Anterior cingulate cortex (tissue), 58 donors: ENCODE results near the gene LYZL1.
"Not testable (repeated sequence)": the region's sequence is repeated elsewhere in the genome, so short reads cannot be mapped to it uniquely, and the experiment has no call there.

Source experiments
- DNase-seq, 58 donors: peaks; one replicate each; lab custom pipeline; 2025; lab: John Stamatoyannopoulos, UW

The LYZL1 gene

DNA sequence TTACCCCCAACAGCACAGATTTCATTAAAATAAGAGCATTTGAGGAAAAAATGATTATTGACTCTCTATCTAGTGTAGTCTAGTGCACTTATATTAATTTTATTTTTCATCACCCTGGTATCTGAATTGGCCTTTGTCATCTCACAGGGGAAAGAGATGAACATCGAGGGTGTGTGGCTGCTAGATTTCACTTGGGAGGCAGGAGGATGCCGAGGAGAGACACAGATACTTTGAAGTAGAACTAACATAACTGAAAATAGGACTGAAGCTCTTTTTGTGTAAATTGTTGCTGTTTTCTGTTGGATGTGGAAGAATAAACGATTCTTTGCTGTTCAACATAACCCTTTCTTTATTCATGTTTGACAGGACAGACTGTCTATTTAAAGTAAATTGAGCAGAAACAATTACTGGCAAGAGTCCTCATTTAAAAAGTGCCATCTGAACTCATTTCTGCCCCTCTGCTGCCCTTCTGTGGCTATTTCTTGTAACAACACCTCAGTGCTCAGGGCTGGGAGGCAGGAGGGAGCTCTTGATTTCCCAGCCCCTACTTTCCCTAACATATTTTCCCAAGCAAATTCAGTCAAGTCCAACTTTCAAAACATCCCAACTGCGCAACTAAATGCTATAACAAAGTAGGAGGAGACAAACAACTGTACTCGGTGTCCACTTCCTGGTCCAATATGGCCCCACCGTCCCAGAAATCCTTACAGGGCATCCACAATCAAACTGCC is 15.6 kb downstream of the LYZL1 start:
- peak in 52 of 58 donors; percentile 3 to 87 (median 40) for DNase-seq

DNA sequence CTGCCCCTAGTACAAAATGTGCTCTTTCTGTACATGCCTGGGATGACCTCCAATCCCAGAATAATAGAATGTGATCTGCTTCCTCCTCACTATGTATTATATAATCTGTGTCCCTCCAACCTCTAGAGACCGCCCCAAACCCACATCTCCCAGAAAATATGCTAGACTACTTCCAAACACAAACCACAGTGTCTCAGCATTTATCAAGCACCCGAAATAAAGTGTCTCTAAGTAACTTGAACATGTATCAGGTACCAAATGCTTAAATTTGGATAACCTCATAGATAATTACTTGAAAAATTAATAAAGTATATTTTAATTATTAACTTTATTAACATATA is 16.1 kb downstream of the LYZL1 start:
- DNase-seq = peak in 1 of 58 donors; percentile 22

DNA sequence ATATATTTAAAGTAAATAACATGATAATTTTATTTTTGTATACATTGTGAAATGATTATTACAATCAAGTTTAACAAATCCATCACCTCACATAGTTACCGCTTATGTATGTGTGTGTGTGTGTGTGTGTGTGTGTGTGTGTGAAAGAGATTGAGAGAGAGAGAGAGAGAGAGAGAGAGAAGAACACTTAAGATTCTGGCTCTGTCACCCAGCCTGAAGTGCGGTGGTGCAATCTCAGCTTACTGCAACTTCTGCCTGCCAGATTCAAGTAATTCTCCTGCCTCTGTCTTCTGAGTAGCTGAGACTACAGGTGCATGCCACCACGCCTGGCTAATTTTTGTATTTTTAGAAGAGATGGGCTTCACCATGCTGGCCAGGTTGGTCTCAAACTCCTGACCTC is 17.8 kb downstream of the LYZL1 start:
- no peak for DNase-seq

DNA sequence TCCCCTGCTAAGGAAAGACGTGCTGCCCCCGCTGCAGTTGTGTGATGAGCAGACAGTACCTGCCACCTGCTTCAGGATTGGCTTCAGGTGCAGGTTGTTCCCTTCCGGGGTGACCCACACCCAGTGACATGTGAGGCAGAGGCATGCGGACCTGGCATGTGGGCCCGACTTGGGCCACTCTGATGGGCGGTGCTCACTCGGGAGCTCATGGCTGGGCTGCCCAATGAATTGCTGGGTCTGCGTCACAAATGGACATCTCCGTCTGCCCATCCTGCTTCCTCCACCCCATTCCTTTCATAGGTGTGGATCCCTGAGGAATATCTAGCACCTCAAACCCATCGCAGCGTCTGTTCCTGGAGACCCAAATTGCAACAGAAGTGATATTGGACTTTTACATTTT is 19.3 kb downstream of the LYZL1 start:
- DNase-seq = not testable (repeated sequence)

DNA sequence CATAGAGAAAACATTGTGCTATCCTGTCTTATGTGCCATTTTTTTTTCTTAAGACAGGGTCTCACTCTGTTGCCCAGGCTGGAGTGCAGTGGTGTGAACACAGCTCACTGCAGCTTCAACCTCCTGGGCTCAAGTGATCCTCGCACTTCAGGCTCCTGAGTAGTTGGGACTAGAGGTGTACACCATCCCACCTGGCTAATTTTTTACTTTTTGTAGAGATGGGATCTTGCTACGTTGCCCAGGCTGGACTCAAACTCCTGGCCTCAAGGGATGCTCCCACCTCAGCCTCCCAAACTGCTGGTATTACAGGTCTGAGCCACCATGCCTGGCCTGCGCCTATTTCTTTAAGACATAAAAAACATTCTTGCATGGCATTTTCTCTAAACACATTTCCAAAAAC is 20.6 kb downstream of the LYZL1 start:
- no peak for DNase-seq

DNA sequence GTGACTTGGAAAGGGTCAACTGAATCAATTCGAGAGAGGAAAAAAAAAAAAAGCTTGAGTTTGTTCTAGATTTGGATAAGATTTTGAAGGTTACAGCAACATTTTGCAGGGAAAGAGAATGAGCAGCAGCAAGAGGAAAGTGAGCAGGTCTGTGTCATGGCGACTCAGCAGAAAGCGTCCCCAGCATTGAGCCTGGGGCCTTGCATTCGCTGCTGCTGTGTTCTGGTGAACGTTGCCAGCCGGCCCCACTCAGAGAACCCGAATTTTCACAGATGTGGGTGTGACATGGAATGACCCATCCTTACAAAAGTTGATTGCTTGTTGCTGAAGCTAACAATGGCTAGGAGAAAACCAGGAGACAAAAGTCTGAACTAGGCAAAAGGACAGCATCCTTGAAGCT is 21.6 kb downstream of the LYZL1 start:
- not testable (repeated sequence) for DNase-seq

DNA sequence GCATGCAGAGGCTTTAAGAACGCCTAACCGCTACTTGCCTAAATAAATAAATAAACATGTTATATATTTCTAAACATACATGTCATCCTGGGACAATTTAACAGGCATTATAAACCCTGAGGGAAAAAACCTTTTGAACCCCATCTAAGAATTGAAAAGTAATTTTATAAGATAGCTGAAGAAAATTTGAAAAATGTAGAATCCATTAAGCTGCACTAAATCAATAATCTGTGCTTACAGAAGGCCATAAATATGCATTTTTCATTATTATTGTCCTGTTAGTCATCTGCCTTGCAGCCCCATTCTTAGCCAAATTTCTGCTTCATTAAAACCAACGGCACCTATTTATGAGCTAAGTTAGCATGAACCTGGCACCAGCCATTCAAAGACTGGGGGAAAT is 24.2 kb downstream of the LYZL1 start:
- no peak for DNase-seq

DNA sequence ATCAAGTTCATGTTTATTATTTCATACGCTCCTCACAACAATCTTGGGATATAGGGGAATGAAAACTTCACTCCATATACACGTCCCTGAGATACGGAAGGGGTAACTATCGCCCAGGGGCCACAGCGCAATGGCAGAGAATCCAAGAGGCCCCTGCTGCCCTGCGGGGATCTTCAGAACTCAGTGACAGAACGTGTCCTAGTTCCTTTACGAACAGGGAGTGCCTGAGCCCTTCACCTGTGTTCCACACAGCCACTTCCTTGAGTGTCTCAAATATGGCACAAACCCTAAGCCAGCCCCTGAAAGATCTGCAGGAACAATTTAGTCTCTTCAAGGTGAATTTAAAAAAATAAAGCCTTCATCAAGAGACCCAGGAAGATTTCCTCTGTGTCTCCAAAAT is 25.9 kb downstream of the LYZL1 start:
- DNase-seq = no peak

DNA sequence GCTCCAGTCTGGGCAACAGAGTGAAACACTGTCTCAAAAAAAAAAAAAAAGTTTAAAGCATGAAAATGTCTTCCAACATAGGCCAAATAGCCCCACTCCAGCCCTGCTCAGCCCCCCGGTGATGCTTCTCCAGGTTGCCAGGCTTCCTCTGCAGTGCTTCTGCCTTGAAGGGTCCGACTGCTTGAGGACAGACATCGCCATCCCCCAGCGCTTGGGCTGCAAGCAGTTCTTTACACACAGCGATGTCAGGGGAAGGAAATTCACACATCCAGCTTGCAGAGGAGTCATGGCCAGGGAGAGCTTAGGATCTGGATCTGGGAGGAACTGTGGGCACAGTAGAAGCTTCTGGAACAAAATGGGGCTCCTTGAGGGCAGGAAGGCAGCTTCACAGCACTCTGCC is 26.9 kb downstream of the LYZL1 start:
- DNase-seq = no peak

DNA sequence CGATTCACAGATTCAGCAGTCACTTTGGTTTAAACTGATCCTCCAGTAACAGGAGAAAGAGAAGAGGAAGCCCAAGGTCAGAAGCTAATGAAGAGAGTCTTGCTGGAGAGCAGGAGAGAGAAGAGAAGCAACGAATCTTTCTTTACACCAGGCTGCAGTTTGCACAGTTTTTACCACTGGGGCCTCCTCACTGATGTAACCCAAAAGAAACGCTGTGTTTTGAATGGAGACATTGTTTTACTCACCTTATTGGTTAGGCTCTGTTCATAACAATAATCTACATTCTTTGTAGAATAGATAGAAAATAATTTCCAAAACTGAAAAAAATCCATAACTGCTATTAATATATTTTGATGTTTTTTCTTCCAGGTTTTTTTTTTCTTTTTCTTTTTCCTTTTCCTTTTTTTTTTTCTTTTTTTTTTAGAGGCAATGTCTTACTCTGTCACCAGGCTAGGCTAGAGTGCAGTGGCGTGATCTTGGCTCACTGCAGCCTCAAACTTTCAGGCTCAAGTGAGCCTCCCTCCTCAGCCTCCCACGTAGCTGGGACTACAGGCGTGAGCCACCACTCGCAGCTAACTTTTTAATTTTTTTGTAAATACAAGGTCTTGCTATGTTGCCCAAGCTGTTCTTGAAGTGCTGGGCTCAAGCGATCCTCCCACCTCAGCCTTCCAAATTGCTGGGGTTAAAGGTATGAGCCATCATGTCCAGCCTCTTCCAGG is 27.6 kb downstream of the LYZL1 start:
- DNase-seq = no peak

DNA sequence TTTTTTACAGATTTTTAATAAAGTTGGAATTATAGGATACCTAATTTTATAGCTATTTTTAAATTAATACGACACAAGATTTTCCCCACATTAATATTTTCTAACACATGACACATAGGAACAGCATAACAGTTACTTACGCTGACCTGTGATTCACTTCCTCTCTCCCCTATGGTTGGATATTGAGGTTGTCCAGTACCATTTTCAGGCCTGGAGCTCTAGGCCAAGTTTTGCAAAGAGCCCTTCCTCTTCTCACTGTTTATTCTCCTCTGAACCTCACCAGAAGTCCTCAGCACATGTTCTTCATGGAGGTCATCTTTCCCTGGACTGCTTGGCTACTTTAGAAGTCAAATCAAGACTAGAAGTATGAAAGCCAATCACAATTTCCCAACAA is 28.2 kb downstream of the LYZL1 start:
- no peak for DNase-seq

DNA sequence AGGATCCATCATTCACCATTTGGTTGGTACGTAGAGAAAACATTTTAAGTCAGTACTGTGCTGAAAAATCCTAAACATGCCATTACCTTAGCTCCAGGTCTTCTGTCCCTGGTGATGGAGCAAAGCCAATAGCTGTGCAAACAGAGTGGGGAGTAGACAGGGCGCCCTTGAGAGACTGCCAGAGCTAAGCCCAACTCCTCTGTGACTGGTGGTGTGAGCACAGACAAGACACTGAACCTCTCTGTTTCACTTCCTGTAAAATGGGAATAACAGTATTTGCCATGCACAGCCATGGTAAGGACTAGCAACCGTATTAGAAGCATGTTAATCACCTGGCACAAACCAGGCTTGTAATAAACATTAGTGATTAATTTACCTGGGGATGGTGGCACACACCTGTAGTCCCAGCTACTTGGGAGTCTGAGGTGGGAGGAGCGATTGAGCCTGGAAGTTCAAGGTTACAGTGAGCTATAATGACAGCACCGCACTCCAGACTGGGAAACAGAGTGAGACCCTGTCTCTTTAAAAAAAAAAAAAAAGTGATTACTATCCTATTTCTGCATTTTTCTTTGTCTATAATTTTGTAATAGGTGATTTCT is 28.7 kb downstream of the LYZL1 start:
- no peak for DNase-seq

DNA sequence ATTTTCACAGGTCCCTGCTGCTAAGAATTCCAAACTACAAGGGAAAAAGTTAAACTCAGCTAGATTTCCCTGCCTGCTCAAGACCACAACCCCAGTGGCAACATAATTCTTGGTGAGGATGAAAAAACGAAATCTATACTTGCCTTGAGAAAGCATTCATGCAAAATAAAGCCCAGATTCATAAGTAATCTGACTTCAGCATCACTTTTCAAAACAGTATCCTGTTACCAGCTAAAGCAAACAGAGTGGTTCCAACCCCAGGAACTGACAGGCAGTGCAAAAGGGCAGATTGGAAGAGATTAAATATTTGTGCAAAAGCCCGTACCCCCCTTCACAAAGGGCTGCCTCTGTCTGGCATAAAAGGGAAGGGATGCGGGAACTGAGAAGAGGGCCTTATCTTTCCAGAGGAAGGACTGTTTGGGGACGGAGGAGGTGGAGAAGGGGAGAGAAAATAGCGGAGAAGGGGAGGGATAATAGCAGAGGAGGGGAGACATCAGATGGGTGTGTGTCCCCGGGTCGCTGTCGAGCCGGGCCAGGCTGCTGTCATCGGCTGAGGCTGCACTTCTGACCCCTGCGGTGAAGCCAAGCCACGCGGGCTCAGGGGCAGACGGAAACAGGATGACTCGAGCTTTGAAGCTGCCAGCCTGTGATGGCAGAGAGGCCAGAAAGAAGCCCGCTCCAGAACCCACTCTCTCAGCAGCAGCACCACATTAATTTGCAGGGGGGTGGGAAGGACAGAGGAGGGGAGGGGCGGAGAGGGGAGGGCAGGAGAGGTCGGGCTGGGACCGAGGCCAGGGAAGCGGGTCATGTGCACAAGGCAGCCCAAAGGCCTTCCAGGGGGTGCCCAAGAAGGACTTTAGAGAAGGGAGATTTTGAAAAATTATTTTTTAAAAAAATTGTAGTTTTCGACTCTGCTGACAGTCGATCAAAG is 29.5 kb downstream of the LYZL1 start:
- peak in 14 of 58 donors; percentile 2 to 40 (median 7) for DNase-seq

DNA sequence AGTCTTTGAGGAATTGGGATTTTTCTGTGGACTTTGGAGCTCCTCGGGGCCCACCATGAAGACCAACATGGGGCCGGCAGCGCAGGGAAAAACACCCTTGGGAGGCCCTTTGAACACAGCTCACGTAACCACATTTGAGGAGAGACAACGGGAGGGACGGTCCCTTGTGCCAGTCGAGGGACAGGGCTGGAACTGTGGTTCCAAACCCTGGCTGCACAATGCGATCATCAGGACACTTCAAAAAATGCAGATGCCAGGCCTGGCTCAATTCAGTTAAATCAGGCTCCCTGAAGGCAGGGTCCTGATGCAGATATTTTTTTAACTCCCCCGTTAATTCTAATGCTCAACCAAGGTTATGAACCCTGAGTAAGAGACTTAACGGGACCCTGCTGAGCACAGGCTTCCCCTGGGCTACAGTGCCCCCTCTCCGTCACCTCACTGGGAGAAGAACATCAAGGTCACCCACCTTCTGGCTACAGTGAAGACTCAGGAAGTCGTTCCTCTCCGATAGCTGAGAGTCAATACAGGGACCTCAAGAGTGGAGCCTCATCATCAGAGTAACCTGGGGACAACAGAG is 30.4 kb downstream of the LYZL1 start:
- DNase-seq = no peak

DNA sequence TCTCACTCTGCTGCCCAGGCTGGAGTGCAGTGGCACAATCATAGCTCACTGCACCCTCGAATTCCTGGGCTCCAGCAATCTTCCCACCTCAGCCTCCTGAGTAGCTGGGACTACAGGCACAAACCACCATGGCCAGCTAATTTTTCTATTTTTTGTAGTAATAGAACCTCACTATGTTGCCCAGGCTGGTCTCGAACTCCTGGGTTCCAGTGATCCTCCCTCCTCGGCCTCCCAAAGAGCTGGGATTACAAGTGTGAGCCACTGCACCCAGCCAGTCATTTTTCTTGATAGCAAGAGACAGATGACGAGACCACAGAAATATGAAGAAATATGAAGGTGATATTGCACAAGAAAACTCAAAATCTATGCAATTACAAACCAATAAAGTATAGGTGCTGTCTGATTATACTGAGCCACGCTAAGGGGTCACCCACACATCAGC is 31.8 kb downstream of the LYZL1 start:
- not testable (repeated sequence) for DNase-seq

DNA sequence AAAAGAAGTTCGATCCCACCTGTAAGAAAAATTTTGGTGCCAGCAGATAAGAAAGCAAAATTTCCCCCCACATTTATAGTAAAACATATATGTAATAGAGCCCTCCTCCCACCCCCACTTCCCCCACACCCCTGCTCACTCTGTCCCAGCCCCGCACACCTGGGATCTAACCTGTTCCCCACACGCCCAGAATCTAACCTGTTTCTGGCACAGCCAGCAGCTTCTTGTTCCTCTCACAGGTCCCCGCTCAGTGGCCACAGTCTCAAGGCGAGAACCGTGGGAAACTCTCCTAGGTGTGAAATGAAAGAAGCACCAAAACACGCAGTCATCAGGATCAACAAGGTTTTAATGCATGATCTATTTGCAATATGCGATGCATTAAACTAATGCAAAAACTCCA is 32.8 kb downstream of the LYZL1 start:
- DNase-seq = no peak

DNA sequence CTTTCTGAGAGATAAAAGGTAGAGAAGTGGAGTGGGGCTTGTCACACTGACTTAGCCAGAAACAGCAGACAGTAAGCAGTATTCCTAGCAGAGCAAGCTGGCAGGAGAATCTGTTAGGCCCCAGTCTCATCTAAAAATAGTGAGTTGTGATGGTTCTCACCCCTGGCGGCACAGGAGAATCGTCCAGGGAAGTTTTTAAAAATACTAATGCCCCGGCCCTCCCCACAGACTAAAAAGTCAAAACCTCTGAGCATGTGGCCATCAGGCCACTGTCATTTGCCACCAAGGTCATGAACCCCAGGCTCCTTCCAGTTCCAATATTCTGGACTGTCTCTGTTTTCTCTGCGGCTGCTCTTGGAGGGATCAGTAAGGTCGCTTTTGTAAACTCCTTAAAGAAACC is 34.0 kb downstream of the LYZL1 start:
- DNase-seq = no peak

DNA sequence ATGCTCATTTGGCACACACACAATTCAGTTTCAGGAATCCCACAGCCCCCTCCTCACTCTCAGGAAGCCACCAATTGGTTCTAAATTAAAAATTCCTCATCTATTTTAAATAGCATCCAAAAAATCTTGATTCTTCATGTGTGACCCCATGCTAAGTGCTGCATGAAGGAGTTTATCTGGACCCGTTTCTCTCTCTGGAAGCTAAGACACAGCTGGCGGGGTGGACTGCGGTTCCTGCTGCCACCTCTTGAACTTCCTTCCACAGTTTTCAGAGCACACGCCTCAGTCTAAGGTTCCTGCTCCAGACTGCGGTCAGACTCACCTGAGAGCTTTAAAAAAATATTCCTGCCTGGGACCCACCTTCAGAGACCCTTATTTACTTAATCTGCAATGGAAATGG is 34.5 kb downstream of the LYZL1 start:
- DNase-seq = no peak

DNA sequence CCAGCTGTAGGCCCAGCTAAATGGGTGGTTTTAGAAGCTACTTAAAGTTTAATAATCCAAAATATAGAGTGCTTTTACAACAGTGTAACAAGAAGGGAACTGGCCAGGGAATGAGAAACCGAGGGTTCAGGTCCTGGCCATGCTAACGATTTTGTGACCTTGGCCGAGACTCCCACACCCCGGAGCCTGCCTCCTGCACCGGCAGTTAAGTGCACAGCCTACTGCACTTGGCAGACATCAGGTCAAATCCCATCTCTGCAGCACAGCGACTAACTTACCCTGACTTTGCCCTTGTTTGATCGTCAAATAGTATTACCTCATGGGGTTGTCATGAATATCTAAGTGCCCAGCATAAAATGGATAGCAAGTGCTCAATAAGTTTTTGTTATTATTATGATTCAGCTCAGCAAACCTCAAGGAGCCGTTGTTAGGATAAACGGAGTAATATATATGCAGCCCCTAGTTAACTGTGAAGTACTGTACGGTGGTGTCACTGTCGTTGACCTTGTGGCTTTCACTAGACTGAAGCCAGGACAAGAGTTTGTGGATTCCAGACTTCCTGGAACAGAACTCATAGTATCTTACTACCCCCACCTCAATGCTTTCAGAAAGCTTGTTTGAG is 35.5 kb downstream of the LYZL1 start:
- no peak for DNase-seq

DNA sequence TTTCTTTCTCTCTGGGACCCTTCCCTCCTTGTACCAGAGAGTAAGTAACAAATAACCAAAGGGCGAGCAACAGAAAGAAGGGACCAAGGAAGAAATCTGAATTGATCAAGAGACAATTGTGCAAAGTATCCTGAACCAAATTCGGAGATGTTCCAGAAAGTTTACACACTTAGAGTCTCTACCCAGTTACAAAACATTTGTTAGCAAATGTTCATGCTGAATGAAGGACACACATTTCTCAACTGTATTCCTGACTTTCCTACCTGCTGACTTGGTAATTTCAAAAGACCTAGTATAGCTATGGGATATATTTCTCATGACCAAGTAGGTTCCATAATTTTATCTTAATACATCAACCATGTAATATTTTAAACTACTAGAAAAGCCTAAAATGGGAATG is 37.4 kb downstream of the LYZL1 start:
- DNase-seq = no peak
